AG10803 (cell line): ENCODE measurements around the gene ACOT7.

ENCODE experiments used
- DNase-seq: peaks from one replicate; pipeline ENCODE4 v3.0.0; 2010; ENCODE audit warnings: low read depth
- H3K4me3 ChIP-seq: 2 replicates; pipeline ENCODE4 v1.5.1; 2011; ENCODE audit warnings: mild to moderate bottlenecking, low read length, control low read depth
- CTCF ChIP-seq: conservative IDR thresholded peaks from 2 replicates; pipeline ENCODE4 v1.5.1; 2011; ENCODE audit warnings: mild to moderate bottlenecking, low read length, control low read depth, inconsistent platforms

Gene ACOT7

GRCh38 chr1:6331543-6332273 is 61.9 kb downstream of the ACOT7 start:
- H3K4me3 ChIP-seq = no peak overlapping the region
- no peak for TF ChIP-seq CTCF
- no peak for DNase-seq

GRCh38 chr1:6330410-6330911 is 63.1 kb downstream of the ACOT7 start:
- no peak for TF ChIP-seq CTCF
- no peak overlapping the region for H3K4me3 ChIP-seq
- peak; percentile 87 for DNase-seq

GRCh38 chr1:6329851-6330250 is 63.7 kb downstream of the ACOT7 start:
- no peak overlapping the region for H3K4me3 ChIP-seq
- DNase-seq = peak; percentile 71
- TF ChIP-seq CTCF = no peak

GRCh38 chr1:6329396-6329795 is 64.2 kb downstream of the ACOT7 start:
- TF ChIP-seq CTCF = no peak
- H3K4me3 ChIP-seq = no peak overlapping the region
- peak; percentile 42 for DNase-seq

- no peak for TF ChIP-seq CTCF
- H3K4me3 ChIP-seq = no peak overlapping the region
- no peak for DNase-seq
These were observed 64.9 kb downstream of the ACOT7 start for GRCh38 chr1:6328696-6329095.

GRCh38 chr1:6328091-6328490 is 65.5 kb downstream of the ACOT7 start:
- H3K4me3 ChIP-seq = no peak overlapping the region
- no peak for DNase-seq
- no peak for TF ChIP-seq CTCF

- DNase-seq = no peak
- TF ChIP-seq CTCF = no peak
- H3K4me3 ChIP-seq = no peak overlapping the region
These were observed 68.1 kb downstream of the ACOT7 start for GRCh38 chr1:6325482-6325881.
